NB4 (cell line): Measurements from ENCODE around the gene ATP4B.

ENCODE experiments used
- MYC ChIP-seq: IDR thresholded peaks from 2 replicates; pipeline ENCODE4 v1.6.1; 2011; ENCODE audit warnings: low read depth, low read length
- POLR2A ChIP-seq: IDR thresholded peaks from 2 replicates; pipeline ENCODE4 v1.6.1; 2011; ENCODE audit warnings: mild to moderate bottlenecking; ENCODE audit not compliant: insufficient read length; ENCODE audit errors: extremely low read depth
- TF ChIP-seq, protein P1 (sequence below): IDR thresholded peaks from 2 replicates; pipeline ENCODE4 v1.6.1; 2011; ENCODE audit warnings: low read depth, low read length
- TF ChIP-seq, protein P2 (sequence below): IDR thresholded peaks from one replicate; pipeline ENCODE4 v1.5.1; 2012; ENCODE audit warnings: low read depth, low read length

DNA sequence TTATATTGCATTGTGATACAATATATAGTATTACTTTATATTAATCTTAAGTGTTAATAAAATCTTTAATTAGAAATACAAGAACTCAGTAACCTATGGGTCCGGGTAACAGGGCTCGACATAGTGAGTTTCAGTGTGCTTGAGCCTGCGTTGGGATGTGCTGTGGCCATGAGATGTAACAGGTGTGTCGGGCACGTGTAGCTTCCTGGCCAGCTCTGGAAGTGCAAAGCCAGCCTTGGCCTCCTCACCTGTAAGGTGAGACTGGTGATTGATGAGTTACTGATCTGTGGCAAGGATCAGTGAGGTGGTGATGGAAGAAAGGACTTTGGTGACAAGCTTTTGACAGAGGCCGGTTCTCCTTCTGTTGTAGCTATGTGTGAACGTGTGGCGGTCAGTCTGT, 19.2 kb downstream of the ATP4B start:
- TF ChIP-seq, protein P1, sequence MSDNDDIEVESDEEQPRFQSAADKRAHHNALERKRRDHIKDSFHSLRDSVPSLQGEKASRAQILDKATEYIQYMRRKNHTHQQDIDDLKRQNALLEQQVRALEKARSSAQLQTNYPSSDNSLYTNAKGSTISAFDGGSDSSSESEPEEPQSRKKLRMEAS = no peak
- TF ChIP-seq POLR2A (no peak), MYC (no peak)
- TF ChIP-seq, protein P2, sequence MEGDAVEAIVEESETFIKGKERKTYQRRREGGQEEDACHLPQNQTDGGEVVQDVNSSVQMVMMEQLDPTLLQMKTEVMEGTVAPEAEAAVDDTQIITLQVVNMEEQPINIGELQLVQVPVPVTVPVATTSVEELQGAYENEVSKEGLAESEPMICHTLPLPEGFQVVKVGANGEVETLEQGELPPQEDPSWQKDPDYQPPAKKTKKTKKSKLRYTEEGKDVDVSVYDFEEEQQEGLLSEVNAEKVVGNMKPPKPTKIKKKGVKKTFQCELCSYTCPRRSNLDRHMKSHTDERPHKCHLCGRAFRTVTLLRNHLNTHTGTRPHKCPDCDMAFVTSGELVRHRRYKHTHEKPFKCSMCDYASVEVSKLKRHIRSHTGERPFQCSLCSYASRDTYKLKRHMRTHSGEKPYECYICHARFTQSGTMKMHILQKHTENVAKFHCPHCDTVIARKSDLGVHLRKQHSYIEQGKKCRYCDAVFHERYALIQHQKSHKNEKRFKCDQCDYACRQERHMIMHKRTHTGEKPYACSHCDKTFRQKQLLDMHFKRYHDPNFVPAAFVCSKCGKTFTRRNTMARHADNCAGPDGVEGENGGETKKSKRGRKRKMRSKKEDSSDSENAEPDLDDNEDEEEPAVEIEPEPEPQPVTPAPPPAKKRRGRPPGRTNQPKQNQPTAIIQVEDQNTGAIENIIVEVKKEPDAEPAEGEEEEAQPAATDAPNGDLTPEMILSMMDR = no peak
